ENCODE data around the gene HERC3. TPM values are rescaled to one million over a fixed set of nuclear protein-coding genes. Genes with fewer than 3 reads are reported as not detected.

HERC3 gene
- total RNA-seq (2014; rRNA removed; shearing (Covaris generic)), result 2.8 and 3.7 TPM in 2 replicates

DNA sequence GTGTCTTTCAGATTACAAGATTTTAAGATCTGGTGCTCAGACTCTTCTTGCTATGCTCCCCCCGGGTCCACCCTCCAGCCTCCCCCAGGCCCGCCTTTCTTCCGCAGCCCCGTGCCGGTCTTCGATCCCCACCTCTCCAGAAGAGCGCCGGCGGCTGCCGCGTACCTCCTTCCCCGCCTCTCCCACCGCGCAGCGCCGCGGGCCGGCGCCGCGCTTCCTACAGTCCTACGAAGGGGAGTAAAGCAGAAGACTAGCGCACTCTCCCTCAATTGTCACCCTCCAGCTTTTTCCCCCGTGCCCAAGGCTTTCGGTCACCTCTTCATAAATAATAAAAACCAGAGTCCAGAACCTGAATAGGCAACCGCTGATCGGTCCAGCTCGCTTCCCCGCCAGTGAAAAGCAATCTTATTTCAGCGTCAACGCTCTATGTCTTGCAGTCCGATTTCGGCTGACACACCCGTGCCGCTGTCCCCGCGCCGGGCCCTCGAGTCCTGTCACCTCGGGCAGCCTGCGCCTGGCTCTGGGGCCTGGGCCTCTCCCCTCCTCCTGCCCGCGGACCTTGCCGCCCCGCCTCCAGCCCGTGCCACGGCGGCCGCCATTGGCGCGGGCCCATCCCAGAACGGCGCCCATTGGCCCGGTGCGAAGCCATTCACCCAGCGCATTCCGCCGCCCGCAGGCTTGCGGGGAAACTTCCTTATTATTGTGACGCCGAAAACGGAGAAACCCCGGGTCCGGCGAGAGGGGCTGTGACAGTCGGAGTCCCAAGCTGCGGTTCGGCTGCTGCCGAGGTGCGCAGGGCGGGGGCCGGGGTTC is at the start of gene HERC3:
Gene HERC3, plus strand, starts transcription at position 694 of the 813 bp plus-strand sequence. CDS start 13,344 bp downstream, outside the sequence.
- DNase-seq (ENCODE audit: low spot score), result peak; percentile 52

DNA sequence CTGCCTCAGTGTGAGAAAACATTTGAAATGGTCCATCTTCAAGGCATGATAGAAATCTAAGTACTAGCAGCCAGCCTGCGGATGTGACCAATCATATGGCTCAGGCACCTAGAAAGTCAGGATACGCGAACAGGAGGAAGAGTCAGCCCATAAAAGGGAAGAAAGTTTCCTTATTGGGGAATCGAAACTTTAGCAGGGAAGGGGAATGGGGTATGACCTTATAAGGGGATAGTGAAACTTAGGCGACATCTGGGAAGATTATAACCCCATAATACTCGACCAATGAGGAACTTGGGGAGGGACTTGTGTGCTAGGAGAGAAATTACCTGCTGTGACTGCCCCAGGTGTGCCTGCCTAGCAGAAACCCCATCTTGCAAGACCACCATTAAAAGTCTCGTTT is 42.5 kb upstream of the HERC3 start:
- no peak for DNase-seq (ENCODE audit: low spot score)

DNA sequence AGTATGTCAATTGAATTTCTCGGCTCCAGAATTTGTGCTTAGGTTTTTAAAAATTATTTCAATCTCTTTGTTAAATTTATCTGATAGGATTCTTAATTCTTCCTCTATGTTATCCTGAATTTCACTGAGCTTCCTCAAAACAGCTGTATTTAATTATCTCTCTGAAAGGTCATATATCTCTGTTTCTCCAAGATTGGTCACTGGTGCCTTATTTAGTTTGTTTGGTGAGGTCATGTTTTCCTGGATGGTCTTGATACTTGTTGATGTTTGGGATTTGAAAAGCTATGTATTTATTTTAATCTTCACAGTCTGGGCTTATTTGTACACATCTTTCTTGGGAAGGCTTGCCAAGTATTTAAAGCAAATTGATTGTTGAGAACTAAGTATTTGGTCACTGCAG is 24.7 kb upstream of the HERC3 start:
- no peak for DNase-seq (ENCODE audit: low spot score)

DNA sequence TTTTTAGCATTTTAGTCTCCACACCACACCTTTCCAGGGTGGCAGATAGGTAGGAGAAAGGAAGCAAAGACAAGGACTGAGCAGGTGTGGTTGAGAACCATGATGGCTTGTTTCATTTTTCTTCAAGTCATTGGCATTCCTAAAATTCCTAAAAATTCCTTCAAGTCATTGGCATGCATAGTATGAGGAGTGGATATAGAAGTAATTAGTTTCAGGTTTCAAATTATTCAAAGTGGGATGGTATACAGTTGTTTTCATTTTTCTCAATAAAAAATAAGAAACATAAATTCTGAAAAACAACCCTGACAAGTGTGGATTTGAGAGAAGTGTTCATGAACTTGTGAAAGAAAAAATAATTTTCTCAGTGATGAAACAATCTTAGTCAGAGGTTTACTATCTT is 22.3 kb upstream of the HERC3 start:
- no peak for DNase-seq (ENCODE audit: low spot score)

DNA sequence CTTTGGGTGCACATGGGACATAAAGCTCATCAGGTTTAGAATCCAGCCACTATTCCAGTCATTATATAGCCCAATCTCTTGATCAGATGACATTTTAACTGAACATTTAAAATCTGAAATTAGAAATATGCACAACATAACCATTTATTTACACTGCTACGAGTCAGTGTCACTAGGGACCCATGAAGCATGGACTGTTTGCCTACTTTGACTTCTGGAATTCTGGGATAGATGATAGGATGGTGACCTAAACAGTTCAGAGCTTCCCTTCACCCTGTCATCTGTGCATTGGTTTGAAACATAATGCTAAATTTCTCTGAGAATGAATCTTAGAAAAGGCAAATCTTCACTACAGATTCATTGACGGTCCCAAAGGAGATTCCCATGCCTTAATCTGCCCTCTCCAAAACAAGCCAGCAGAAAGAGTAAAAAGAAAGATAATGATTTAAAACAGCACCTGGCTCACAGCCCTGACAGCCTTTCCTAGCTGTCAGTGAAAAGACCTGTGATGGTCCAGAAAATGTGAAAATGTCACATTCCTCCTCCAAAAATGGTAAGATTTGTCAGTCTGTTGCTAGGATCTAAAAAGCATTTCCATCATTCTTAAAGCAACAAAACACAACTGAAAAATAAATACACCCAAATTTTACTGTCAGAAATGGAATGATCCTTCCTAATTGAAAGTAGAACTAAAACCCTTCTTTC is 18.9 kb upstream of the HERC3 start:
- DNase-seq (ENCODE audit: low spot score), result no peak

DNA sequence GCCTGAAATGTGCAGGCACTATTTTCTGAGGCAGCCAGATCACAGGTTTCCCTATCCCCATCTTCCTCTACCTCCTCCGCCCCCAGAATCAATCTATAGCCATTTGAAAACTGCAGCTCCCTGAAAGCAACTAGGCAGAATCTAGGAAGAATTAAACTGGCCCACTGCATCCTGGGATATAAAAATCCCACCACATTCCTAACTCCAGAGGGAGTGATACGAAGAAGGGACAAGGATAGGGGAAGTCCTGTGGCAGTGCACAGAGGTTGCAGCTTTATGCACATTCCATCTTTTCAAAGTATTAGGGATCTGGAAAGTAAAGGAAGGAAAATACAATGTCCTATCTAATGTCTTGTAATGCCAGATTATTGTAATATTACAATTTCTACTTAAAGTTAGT is 18.3 kb upstream of the HERC3 start:
- no peak for DNase-seq (ENCODE audit: low spot score)

DNA sequence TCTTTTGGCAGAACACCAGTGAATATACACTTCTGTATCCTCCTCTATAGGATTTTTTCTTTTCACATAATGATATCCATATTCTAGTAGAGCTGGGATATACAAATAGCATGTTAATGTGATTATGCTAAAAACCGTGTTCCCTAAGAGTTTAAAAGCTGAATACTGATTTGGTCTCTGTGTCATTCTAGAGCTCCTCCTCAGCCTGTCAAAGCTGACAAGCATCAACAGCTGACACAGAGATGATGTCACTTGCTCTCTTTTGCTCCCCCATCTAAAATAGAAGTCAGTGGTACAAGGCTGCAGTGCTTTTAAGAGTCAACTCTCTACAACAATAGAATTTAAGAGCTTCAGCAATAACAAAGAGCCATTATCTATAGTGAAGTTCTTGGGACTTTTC is 17.1 kb upstream of the HERC3 start:
- DNase-seq (ENCODE audit: low spot score), result no peak

DNA sequence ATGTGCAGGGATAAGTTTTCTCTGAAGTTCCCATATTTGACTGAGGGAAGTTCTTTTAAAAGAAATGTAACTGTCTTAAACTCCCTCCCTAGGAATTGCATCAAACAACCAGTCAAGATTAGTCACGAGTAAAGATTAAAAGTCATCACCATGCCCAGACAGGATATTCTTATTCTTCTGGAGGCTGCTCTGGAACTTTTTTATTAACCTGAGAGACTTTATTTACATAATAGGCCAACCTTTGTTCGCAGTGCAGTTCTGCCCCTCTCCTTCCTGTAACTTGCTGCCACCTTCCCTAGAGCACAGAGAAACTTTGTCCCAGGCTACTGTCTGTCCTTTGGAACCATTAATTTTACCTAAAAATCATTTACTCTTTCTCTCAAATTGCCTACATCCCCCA is 9.8 kb upstream of the HERC3 start:
- DNase-seq (ENCODE audit: low spot score), result no peak

DNA sequence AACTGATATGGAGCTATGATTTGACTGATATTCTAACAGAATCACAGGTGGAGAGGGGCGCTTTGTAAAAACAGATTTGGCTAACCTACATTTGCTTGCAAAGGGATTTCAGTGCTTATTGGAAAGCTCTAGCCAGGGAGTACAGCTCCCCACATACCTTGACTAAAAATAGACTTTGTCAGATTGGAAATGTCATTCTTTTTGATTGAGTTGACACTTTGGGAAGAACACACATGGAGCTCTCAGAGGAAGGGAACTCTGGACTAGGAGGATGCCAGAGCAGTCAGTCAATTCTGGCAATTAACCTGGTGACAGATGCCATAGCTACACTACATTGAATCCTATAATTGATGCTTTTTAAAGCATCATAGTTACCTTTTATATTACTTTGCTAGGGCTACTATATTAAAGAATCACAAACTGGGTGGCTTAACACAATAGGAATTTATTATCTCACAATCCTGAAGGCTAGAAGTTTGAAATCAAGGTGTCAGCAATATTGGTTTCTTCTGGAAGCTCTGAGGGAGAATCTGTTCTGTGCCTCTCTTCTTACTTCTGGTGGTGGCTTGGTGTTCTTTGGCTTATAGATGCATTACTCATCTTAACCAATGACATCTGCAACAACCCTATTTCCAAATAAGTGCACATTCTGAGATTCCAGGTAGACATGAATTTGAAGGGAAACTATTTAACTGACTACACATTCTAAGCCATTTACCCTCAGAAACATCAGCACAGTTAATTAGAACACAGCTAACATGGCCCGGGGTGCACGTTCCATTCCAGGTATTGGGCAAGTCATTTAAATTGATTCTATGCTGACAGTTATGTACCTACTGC is 8.4 kb upstream of the HERC3 start:
- DNase-seq (ENCODE audit: low spot score), result no peak

DNA sequence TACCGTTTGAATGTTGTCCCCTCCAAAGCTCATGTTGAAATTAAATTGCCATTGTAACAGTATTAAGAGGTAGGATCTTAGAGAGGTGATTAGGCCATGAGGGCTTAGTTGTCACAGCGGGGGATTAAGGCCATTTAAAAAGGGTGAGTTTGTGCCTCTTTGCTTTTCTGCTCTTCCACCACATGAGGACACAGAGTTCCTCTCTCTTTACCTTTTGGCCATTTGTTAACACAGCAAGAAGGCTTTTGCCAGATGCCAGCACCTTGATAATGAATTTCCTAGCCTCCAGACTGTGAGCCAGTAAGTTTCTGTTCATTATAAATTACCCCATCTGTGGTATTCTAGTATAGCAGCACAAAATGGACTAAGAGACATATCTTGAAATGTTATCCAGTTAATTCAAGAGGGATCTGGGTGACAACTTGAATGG is 7.8 kb upstream of the HERC3 start:
- no peak for DNase-seq (ENCODE audit: low spot score)

DNA sequence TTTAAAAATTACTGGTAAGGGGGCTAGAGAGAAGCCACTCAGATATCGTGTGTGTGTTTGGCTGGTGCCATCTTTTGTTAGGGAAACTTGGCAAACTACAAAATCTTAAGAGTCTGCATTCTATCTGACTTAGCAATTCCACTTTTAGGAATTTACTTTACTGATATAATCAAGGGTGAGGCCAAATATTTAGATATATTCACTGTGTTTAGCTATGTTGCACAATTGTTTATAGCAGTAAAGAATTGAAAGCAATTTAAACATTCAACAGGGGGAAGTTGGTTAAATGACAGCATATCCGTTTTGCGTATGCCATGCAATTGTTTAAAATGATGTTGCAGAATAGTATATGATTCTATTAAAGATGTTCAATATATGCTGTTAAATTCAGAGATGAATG is 6.4 kb upstream of the HERC3 start:
- DNase-seq (ENCODE audit: low spot score), result no peak

DNA sequence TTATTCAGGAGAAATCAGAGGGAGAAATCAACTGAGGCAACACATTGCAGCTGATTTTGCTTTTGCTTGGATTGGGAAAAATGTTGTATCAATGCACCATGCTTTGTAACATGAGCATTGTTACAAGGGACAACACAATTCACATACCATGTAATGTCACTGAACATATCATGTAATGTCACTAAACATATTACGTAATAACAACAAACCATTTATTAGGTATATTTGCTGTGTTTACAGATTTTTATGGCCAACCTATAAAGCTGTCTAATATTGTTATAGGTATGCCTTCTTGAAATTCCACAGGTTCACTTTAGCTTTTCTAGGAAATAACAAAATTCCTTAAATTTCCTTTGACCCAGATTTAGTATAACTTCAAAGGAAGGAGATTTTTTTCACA is 5.0 kb upstream of the HERC3 start:
- no peak for DNase-seq (ENCODE audit: low spot score)

DNA sequence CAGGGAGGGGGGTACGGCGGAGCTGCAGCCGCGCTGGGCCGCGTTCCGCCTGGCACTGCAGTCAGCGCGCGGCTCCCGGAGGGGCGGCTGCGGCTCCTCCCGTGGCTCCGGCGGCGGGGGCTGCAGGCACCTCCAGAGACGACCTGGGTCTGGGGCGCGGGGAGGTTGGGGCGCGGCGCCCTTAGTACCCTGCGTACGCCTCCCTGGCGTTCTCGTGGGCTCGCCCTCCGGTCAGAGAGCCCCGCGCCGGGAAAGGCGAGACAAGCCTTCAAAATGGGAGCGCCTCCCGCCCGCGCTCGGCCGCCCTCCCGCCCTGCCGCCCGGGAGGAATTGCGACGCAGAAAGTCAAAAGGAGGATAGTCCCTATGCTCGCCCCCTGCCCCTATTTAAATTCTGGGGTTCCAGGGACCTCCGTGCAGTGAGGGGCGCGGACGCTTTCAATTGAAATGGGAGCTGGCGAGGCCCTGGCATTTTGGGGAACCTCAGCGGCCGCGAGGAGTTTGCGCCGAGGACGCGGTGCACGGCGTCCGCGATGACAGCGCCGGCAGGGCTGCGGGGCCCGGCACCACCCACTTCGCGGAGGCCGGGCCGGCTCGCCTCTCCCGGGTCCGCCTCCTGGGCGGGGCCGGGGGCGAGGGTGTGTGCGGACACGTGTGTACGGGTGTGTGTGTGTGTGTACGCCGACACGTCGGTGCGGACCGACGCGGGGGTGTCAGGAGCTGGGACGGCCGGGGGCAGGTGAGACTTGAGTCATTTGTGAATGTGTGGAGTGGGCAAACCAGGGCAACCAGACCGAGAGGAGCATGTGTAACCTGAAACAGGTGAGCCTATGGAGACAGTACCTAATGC is 544 bp downstream of the HERC3 start:
- DNase-seq (ENCODE audit: low spot score), result no peak

DNA sequence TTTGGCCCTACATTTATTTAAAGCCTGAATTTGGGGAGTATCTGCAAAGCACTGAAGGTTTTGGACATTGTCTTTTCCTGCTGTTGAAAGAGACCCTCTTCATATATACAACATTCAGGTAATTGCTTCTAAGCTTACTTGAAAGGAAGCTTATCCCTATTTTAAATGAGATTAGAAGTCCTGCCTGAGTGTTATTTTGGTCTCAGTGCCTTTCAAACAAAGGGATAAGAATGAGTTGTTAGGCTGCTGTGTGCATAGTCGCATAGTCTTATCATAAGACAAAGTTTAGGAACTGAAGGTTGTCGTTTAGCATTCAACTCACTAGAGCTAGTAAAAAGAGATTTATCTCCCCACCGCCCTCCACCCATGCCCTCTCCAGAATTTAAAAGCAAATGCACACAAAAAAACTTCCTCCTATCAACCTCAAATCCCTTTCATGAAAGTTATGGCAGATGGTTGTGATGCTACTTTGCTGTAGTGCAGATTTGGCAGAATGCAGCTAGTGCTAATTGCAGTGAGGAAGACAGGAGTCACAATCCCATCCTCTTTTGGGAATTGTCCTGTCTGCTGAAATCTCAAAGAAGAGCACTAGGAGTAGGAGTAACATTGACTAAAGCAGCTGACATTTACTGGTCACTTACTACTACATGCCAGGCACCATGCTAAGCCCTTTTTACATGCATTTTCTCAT is 5.8 kb downstream of the HERC3 start:
- no peak for DNase-seq (ENCODE audit: low spot score)

DNA sequence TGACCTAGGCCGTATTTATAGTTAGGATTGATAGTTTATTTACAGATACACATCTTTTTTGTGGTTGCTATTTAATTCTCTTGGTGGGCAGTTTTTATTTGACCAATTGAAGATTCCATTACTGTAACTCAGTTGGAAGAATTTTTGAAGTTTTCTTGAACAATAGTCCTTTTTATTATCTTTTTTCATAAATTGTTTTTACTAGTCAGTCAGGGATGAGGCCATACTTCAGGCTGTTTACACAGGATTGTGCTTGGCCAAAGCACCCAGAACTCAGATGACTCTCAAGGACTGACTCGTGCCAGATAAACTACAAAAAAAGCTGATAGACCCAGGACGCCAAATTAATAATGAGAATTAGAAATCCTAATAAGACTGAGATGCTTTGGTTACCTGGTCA is 7.0 kb downstream of the HERC3 start:
- no peak for DNase-seq (ENCODE audit: low spot score)

DNA sequence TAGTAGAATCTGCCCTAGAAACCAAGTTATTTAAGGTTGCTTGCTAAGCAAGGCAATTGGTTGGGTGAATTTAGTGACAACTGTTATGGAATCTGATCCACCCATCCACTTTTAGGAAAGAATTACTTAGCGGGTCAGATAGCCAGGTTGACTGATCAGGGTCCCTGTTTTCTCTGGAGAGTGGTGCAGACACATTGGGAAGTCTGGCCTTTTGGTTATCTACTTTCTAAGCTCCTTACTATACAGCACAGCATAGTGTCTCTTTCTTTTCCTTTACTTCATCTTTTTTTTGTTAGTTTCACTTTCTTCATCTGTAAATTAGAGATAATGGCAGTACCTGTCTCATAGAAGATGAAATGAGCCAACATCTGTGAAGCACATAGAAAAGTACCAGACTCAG is 7.4 kb downstream of the HERC3 start:
- DNase-seq (ENCODE audit: low spot score), result no peak

DNA sequence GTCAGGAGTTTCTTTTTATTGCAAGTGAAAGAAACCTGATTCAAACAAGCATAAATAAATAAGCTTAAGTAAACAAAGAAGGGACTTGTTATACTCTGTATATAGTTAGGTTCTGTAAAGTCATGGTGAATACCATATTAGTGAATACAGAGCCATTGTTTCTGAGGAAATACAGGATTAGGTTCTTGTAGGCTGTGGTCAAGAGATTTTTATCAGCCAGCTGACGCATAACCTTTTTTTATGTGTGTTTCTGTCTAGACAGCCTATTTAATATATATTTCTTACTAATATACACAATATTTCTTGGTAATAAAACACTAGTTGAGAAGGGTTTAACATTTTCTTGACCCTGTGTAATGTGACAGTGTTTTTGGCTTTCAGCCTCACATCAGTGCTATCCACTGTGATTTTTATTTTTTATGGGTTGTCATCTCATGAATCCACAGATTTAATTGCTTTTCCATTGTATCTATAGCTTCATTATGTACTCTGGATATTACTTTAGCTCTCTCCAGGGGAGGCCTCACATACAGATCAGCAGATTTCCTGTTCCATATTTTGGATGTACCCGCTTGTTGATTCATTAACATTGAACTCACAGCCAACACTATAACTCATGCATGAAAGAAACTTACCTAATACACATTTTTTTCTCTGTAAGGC is 8.0 kb downstream of the HERC3 start:
- DNase-seq (ENCODE audit: low spot score), result peak; percentile 81

DNA sequence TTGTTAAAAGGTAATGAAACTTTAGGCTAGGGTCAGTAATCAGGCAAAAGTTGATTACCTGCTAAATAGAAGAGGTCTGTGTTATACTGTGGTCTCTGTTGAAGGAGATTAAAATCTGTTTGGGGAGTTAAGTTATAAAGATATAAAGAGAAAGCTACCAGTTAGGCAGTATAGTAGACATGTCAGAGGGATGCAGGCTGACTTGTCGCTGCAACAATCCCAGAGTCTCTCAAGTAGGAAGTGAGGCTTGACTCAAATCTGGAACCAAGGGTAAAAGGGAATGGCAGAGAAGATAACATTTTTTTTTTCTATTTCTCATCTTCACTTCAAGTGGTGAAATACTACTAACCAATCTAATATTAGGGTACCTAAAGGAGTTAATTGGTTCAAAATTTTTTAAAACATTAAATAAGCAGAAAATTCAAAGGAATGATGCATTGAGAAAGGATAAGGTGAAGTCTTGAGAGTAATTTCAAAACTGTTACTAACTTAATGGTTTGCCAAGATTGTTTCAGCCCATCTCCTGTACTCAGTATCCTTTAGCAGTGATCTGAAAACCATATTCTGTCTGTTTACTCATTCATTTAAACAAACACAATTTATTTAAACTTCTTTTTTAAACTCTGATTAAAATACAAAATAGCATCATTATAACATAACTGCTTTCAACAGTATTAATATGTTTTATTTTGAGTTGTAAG is 12.8 kb downstream of the HERC3 start:
- no peak for DNase-seq (ENCODE audit: low spot score)

DNA sequence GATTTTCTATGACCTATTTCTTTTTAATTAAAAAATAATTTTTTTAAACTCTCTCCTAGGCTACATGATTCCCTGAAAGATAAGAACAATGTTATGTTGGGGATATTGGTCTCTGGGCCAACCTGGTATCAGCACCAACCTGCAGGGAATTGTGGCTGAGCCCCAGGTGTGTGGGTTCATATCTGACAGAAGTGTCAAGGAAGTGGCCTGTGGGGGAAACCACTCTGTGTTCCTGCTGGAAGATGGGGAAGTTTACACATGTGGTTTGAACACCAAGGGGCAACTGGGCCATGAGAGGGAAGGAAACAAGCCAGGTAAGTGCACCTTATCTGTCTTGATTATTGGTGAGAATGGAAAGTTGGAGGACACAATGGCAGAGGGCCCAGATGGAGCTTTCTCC is 13.5 kb downstream of the HERC3 start:
- DNase-seq (ENCODE audit: low spot score), result no peak

DNA sequence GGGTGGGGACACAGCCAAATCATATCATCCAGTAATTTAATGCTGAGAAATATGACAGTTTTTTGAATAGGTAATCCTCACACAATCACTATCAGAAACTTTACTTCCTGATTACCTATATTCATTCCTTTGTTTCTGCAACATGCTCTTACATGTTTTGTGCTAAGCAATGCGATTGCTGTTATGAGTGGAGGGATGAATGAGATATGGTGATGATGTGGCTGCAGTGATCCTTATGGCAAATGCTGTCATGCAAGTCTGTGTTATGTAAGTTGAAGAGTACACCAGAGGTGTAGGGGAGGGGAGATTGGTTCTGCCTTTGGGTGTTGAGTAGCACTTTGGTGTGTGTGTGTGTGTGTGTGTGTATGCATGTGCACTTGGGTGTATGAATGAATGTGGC is 14.6 kb downstream of the HERC3 start:
- DNase-seq (ENCODE audit: low spot score), result no peak

Data from A172 (cell line).